ENCODE results near the gene TNFAIP8L1.

The TNFAIP8L1 gene

GRCh38 chr19:4701557-4701956 lies 62.2 kb downstream of the TNFAIP8L1 start:
- Histone ChIP-seq H3K27ac (ENCODE audit: low read length) (no peak overlapping the region), H3K36me3 (ENCODE audit: insufficient read depth, low read length) (peaks cover 88% of the 10 kb centered on the region)

GRCh38 chr19:4702764-4703163 lies 63.4 kb downstream of the TNFAIP8L1 start:
- DNase-seq = no peak
- Histone ChIP-seq H3K4me1 (ENCODE audit: insufficient read depth, low read length) (no peaks in the 10 kb centered on the region), H3K27ac (ENCODE audit: low read length) (no peak overlapping the region), H3K4me3 (ENCODE audit: low read depth in 1 of 2, low read length in 2 of 2) (no peak overlapping the region), H3K27me3 (ENCODE audit: insufficient read depth, low read length, poor library complexity) (no peaks in the 10 kb centered on the region), H3K9ac (ENCODE audit: low read depth, low read length) (no peak overlapping the region), H2AFZ (ENCODE audit: low read depth, low read length) (no peak overlapping the region), H3K4me2 (ENCODE audit: insufficient read depth, low read length) (no peak overlapping the region), H4K20me1 (ENCODE audit: insufficient read depth, low read length) (peaks cover 8% of the 10 kb centered on the region; the same call in 1 of the 2 replicates), H3K79me2 (ENCODE audit: insufficient read depth, low read length) (no peaks in the 10 kb centered on the region), H3K9me3 (ENCODE audit: insufficient read depth, low read length, severe bottlenecking) (no peaks in the 10 kb centered on the region), H3K36me3 (ENCODE audit: insufficient read depth, low read length) (peaks cover 80% of the 10 kb centered on the region)
- TF ChIP-seq CTCF (IDR thresholded peaks at IDR 0.05; ENCODE audit: borderline replicate concordance, extremely low read depth, low read length, poor library complexity, severe bottlenecking) = no peak
- TF ChIP-seq EZH2 (IDR thresholded peaks at IDR 0.05; ENCODE audit: borderline replicate concordance, low read depth, low read length, severe bottlenecking) = no peak
- ATAC-seq (ENCODE audit: insufficient read depth, low read depth) = no peak

More at GRCh38 chr19:4701557-4701956, 62.2 kb downstream of the TNFAIP8L1 start:
- Histone ChIP-seq H3K4me3 (ENCODE audit: low read depth in 1 of 2, low read length in 2 of 2) (no peak overlapping the region), H3K4me1 (ENCODE audit: insufficient read depth, low read length) (no peaks in the 10 kb centered on the region), H4K20me1 (ENCODE audit: insufficient read depth, low read length) (peaks cover 8% of the 10 kb centered on the region; the same call in 1 of the 2 replicates), H3K9me3 (ENCODE audit: insufficient read depth, low read length, severe bottlenecking) (no peaks in the 10 kb centered on the region), H3K79me2 (ENCODE audit: insufficient read depth, low read length) (no peaks in the 10 kb centered on the region), H3K4me2 (ENCODE audit: insufficient read depth, low read length) (no peak overlapping the region), H2AFZ (ENCODE audit: low read depth, low read length) (no peak overlapping the region), H3K9ac (ENCODE audit: low read depth, low read length) (no peak overlapping the region), H3K27me3 (ENCODE audit: insufficient read depth, low read length, poor library complexity) (no peaks in the 10 kb centered on the region)
- ATAC-seq (ENCODE audit: insufficient read depth, low read depth) (no peak), DNase-seq (no peak)
- TF ChIP-seq EZH2 (IDR thresholded peaks at IDR 0.05; ENCODE audit: borderline replicate concordance, low read depth, low read length, severe bottlenecking) (no peak), CTCF (IDR thresholded peaks at IDR 0.05; ENCODE audit: borderline replicate concordance, extremely low read depth, low read length, poor library complexity, severe bottlenecking) (no peak)

GRCh38 chr19:4703671-4704316 lies 64.5 kb downstream of the TNFAIP8L1 start:
- Histone ChIP-seq H2AFZ (ENCODE audit: low read depth, low read length) (no peak overlapping the region), H3K4me2 (ENCODE audit: insufficient read depth, low read length) (no peak overlapping the region), H3K27me3 (ENCODE audit: insufficient read depth, low read length, poor library complexity) (no peaks in the 10 kb centered on the region), H3K9me3 (ENCODE audit: insufficient read depth, low read length, severe bottlenecking) (no peaks in the 10 kb centered on the region), H3K27ac (ENCODE audit: low read length) (no peak overlapping the region), H3K4me3 (ENCODE audit: low read depth in 1 of 2, low read length in 2 of 2) (no peak overlapping the region), H3K79me2 (ENCODE audit: insufficient read depth, low read length) (no peaks in the 10 kb centered on the region), H3K4me1 (ENCODE audit: insufficient read depth, low read length) (no peaks in the 10 kb centered on the region), H3K36me3 (ENCODE audit: insufficient read depth, low read length) (peaks cover 71% of the 10 kb centered on the region), H3K9ac (ENCODE audit: low read depth, low read length) (no peak overlapping the region), H4K20me1 (ENCODE audit: insufficient read depth, low read length) (peaks cover 10% of the 10 kb centered on the region; the same call in 1 of the 2 replicates)
- TF ChIP-seq CTCF (IDR thresholded peaks at IDR 0.05; ENCODE audit: borderline replicate concordance, extremely low read depth, low read length, poor library complexity, severe bottlenecking) = no peak
- no peak for TF ChIP-seq EZH2 (IDR thresholded peaks at IDR 0.05; ENCODE audit: borderline replicate concordance, low read depth, low read length, severe bottlenecking)
- DNase-seq (no peak), ATAC-seq (ENCODE audit: insufficient read depth, low read depth) (no peak)
